ENCODE results near the gene PRKAG2. TPM values are rescaled to one million over a fixed set of nuclear protein-coding genes. Genes with fewer than 3 reads are reported as not detected.

The PRKAG2 gene
- total RNA-seq, 1 donor from 2014 or later = 13.5 TPM

DNA sequence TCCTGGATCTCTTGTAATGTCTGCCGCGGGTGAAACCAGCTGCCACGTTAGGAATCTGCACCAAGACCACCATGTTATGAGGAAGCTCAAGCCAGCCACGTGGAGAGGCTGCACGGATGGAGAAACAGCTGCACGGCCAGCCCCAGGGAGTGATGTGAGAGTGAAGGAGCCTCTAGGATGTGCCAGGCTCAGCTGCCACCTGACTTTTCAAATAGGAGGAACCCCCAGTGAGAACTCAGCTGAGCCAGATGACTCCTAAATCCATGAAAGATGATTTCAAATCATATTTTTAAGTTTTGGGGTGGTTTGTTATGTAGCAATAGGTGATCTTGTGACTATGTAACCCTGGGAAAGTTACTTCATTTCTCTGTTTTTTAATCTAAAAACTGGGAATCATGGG is 71.7 kb downstream of the PRKAG2 start:
- no peak for DNase-seq (ENCODE audit: low read depth in 2 of 2)

DNA sequence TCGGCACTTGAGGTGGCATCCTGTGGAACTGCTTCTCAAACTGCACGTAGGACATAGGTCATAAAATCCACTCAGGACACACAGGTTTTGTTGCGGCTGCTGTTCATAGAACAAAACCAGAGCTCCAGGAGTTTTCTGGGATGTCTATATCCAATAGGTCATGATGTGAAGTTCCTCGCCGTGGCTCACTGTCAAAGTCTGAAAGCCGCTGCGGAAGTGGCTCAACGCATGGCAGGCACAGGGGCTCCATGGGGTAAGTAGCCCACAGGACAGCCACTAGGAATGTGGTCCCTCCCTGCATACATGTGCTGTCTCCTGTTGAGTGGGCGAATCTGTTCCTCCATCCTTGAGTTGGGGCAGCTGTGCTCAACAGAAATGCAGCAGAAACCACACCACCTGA is 72.2 kb downstream of the PRKAG2 start:
- DNase-seq (ENCODE audit: low read depth in 2 of 2) = no peak

DNA sequence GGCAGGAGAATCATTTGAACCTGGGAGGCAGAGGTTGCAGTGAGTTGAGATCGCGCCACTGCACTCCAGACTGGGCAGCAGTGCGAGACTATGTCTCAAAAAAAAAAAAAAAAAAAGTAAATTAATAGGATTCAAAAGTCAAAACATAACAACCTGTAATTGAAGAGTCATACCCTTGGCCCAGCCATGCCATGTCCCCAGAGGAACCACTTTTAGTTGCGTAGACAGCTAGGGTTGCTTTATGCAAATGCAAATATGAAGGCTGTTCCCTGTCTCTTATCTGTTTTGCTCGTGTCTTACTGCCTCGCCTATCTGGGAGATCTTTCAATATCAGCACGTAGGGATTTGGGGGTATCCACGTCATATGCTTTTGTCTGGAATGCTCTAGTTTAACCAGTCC is 73.1 kb downstream of the PRKAG2 start:
- DNase-seq (ENCODE audit: low read depth in 2 of 2) = no peak

DNA sequence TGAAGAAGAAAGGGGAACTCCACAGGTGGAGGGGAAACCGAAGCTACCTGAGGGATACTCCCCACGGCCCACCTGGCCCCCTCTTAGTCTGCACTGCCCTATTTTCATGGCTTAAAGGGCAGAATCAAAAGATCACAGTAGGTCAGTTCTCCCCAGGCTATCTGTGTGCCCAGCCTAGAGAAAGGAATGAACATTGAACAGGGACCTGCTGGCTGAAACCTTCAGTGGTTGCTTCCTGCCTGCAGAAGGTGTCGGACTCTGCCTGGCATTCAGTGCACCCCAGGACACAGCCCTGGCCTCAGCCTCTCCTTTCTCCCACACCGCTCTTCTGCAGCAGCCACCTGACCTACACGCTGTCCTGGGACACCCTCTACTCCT is 74.5 kb downstream of the PRKAG2 start:
- DNase-seq (ENCODE audit: low read depth in 2 of 2) = no peak

DNA sequence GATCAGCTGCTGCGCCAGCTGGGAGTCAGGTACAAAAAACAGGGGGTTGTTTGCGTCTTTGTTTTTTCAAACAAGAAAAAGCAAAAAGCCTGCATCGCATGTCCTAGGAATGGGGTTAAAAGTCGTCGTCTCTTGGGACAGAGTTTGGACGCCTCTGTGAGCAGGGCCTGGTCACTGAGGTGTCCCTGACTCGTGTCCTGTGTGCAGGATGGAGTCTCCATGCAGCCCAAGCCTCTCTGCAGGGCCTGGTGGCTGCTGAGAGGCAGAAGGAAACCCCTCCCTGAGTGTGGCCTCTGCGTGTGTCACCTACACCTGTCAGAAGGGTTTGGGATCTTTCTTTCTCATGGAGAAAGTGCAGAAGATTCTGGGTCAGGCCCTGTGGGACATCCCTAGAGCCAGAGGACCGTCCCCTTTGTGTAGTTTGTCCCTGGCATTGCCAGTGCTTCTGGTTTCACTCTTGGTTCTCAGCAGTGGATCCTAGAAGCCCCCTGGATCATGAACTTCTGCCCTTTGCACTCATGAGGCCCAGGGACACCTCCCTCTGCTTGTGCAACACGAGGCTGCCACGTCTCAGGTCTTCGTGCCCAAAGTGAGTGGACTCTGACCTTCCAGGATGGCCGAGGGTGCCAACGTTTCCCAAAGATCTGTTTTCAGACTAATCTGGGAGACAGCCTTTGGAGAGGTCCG is 75.0 kb downstream of the PRKAG2 start:
- DNase-seq (ENCODE audit: low read depth in 2 of 2) = no peak

DNA sequence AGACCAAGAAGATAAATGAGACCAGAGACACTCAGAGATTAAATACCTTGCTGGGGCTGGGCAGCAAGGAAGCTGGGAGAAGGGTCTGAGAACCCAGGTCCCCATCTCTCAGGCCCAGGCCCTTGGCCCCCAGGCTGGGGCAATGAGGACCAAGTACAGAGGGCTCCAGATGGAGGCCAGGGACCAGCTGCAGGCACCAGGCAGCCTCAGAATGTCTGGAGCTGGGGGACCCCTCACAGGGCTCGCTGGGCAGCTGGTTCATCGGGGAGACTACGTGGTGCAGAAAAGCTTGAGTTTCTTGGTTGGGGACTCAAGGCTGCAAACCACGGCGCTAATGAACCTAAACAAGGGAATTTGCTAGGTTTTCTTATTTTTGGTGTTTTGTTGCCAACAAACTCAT is 75.6 kb downstream of the PRKAG2 start:
- DNase-seq (ENCODE audit: low read depth in 2 of 2) = no peak

DNA sequence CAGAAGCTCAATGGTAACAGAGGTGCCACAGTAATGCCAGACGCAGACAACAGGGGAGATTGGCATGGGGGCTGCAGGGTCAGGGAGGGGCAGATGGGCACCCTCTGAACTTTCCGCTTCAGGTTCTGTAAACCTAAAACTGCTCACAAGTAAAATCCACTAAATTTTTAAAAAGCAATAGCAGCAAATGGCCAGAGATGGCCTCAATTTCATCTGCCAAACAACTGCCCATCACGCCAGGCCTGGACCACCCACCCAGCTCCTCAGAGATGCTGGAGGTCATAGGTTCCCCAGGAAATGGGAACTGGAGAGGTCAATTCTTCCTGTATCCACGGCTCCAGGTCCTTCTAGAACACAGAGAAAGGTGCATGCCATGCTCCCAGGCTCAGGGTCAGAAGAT is 76.1 kb downstream of the PRKAG2 start:
- no peak for DNase-seq (ENCODE audit: low read depth in 2 of 2)

DNA sequence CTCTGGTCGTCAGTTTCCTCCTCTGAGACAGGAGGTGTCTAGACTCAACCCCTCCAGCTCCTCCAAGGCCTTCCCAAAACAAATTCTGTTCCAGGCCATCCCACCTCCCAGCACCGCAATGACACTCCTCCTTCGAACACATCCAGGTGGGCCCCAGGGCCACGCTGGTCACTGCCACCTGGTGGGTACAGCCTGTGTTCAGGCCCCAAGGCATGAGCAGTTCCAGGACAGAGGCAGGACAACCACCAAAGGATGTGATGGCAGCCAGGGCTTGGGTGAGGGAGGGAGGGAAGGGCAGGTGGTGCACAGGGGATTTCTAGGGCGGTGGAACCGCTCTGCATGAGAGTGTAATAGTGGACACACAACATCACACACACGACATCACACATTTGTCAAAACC is 76.5 kb downstream of the PRKAG2 start:
- no peak for DNase-seq (ENCODE audit: low read depth in 2 of 2)

GRCh38 chr7:151799506-151799905 is 77.4 kb downstream of the PRKAG2 start:
- DNase-seq (ENCODE audit: low read depth in 2 of 2) = no peak

- no peak for DNase-seq (ENCODE audit: low read depth in 2 of 2)
These were observed 78.0 kb downstream of the PRKAG2 start for GRCh38 chr7:151798851-151799448.

GRCh38 chr7:151797667-151798307 is 79.1 kb downstream of the PRKAG2 start:
- DNase-seq (ENCODE audit: low read depth in 2 of 2) = peak in 1 of 2 donors; percentile 33

GRCh38 chr7:151796871-151797537 is 79.9 kb downstream of the PRKAG2 start:
- no peak for DNase-seq (ENCODE audit: low read depth in 2 of 2)

GRCh38 chr7:151796091-151796870 is 80.6 kb downstream of the PRKAG2 start:
- DNase-seq (ENCODE audit: low read depth in 2 of 2) = peak; percentile 60 to 65

GRCh38 chr7:151795168-151795811 is 81.6 kb downstream of the PRKAG2 start:
- DNase-seq (ENCODE audit: low read depth in 2 of 2) = no peak

DNA sequence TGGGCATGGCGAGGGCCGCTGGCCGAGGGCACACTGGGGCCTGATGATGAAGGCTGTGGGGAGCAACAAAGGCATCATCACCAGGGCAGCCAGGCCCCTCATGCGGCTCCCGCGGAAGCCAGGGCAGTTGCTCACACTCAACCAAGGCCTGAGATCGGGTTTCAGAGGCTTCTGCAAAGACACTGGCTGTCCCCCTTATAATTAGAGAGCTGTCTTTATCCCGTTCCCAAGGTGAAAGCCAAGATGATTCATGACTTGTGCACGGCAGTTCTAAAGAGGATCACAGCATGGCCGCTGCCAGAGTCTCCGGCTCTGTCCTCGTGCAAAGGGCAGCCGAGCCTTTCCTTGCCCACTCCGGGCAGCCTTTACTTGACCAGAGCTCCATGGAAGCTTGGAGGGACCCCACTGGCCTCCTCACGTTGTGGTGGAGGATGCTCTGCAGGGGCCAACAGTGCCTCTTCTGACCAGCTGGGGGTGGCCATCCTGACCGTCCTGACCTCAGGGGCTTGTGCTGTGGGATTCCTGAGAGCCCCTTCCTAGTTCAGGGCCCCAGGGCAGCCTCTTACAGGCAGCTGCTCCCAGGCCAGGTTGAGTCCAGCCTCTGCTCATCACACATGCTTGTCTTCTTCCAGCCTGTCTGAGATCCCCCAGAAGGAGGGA is 82.3 kb downstream of the PRKAG2 start:
- no peak for DNase-seq (ENCODE audit: low read depth in 2 of 2)

DNA sequence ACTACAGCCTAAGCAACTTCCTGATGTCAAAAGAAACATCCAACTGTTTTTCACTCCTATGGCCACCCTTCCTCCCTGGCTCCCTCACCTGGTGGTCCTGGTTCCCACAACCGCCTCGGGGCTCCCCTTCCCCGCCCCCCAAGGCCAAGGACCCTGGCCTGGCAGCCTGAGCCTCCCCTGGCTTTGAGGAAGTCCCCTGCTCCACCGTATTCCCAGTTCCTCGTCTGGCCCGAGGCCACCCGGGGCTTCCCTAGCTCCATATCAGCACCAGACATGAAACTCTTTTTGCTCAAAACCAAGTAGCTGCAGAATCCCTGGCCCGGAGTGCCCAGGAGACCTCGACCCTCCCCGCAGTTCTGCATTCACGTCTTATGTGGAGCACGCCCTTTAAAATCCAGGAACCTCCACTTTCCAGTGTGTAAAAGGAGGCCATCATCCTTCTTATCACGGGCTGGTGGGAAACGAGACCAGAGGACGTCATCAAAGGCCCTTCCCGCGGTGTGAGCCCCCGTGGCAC is 82.9 kb downstream of the PRKAG2 start:
- DNase-seq (ENCODE audit: low read depth in 2 of 2) = no peak

- DNase-seq (ENCODE audit: low read depth in 2 of 2) = no peak
These were observed 83.4 kb downstream of the PRKAG2 start for GRCh38 chr7:151793531-151793951.

DNA sequence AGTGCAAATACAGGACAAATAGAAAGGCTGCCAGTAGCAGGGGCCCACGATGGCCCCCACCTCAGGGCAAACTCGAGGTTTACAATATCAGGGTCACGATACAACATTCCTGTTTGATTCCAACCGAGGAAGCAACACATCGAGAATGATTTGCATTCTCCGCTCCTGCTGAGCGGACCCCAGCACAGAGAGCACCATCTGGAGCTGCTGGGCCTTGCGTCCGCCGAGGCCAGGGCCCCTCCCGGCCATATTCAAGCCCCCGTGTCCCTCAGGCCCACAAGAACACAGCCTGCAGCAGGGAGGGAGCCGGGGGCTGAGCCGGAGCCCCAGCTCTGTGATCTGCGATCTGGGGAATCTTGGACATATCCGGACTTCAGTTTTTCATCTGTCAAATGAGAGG is 84.3 kb downstream of the PRKAG2 start:
- no peak for DNase-seq (ENCODE audit: low read depth in 2 of 2)

DNA sequence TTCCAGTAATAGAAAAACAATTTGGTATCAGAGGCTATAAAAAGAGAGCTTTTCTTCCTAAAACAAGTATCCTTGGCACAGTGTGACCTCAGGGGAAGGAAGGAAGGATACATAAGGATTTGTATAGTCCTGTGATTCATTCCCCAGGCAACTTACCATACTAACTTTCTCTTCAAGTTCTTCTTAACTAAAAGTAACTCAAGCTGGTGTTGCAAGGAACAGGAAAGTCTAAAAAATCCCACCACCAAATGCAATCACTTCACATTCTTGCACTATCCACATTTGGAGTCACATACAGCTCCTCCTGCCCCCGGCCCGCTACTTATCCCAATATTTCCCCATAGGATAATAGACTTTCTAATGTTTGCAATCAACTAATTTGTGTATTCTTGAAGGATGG is 84.8 kb downstream of the PRKAG2 start:
- peak in 1 of 2 donors; percentile 46 for DNase-seq (ENCODE audit: low read depth in 2 of 2)

DNA sequence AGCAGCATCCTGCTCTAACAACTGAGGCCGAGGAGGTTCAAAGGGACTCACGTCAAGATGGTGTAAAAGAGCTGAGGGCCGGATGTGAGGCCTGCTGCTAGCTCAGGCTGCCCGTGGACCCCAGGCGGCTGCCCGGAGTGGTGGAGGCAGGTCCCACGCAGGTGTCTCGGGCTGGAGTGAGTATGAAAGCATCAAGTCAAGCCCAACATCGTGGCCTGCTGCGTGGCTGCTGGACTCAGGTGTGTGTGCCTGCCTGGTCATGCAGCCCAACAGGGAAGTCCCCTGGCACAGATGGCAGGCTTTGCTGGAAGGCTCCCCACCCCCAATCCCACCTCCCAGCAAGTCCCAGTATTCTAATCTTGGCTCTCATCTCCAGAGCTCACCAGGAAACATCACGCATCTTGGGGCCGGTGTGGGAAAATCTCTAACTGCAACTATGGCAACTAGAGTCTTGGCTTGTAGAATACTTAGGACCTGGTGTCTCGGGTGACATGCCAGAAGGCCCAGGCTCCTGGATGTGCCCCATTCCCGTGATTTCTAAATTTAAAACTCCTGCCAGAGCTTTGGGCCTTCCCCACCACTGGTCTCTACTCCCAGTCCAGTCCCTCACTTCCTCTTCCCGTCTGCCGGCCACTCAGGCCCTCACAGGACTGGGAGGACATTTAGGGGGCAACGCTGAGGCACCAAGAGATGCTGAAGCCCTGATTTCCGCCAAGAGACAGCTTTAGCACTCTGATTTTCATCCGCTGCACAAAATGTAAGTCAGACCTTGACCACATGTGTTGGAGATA is 85.9 kb downstream of the PRKAG2 start:
- DNase-seq (ENCODE audit: low read depth in 2 of 2) = no peak
